Gastrocnemius medialis (tissue), 4 donors: ENCODE results near the gene PPM1F.

ENCODE experiments used
- CTCF ChIP-seq, 5 experiments: fragments of 450-650 bp in 3 of 5; fragments of 200-600 bp in 2 of 5; sonication (generic) in 2 of 5; IDR thresholded peaks in 4 of 5; conservative IDR thresholded peaks in 1 of 5; 1 replicate in 4 of 5; 2 replicates in 1 of 5; pipeline ENCODE4 v1.5.1; 2016 to 2019; ENCODE audit warnings: antibody characterized with exemption in 5 of 5, mild to moderate bottlenecking in 3 of 5, moderate library complexity in 3 of 5
- POLR2A ChIP-seq, 2 donors: fragments of 450-650 bp; IDR thresholded peaks; one replicate each; pipeline ENCODE4 v1.6.1; 2017; ENCODE audit warnings: antibody characterized with exemption in 2 of 2, mild to moderate bottlenecking in 2 of 2, moderate library complexity in 2 of 2

GRCh38 chr22:21921729-21922128, 30.9 kb downstream of the PPM1F start:
- TF ChIP-seq POLR2A (IDR thresholded peaks at IDR 0.05) (no peak), CTCF (IDR thresholded peaks at IDR 0.05 in 4 of 5, conservative IDR thresholded peaks at IDR 0.05 in 1 of 5) (no peak)
